SK-N-SH treated with all-trans-retinoic acid at 6 μM for 48 hours (cell line): ENCODE results near the gene NBAS.

Source experiments
- ATAC-seq: fragments of 200-7000 bp; cut with Tn5 transposase; 3 replicates; pipeline ENCODE4 v1.9.1; 2020; ENCODE audit warnings: mild to moderate bottlenecking, moderate library complexity
- ARNTL ChIP-seq: fragments of 450-650 bp; formaldehyde crosslinking; IDR thresholded peaks from 2 replicates; pipeline ENCODE4 v1.5.0; 2020; ENCODE audit warnings: low read depth, mild to moderate bottlenecking, moderate library complexity, borderline replicate concordance
- BACH2 ChIP-seq: fragments of 250-450 bp; sonication (Bioruptor Pico); IDR thresholded peaks from 2 replicates; pipeline ENCODE4 v1.9.0; 2021; ENCODE audit warnings: mild to moderate bottlenecking, borderline replicate concordance
- CREB5 ChIP-seq: fragments of 250-450 bp; sonication (Bioruptor Pico); IDR thresholded peaks from 2 replicates; pipeline ENCODE4 v1.5.1; 2020; ENCODE audit warnings: low read depth, mild to moderate bottlenecking, moderate library complexity
- CSRNP3 ChIP-seq: fragments of 250-450 bp; sonication (Bioruptor Pico); IDR thresholded peaks from 2 replicates; pipeline ENCODE4 v1.5.1; 2021; ENCODE audit warnings: mild to moderate bottlenecking, moderate library complexity
- ESRRG ChIP-seq: fragments of 250-450 bp; sonication (Bioruptor Pico); IDR thresholded peaks from 2 replicates; pipeline ENCODE4 v1.6.1; 2021; ENCODE audit warnings: mild to moderate bottlenecking
- GLIS3 ChIP-seq: fragments of 250-450 bp; sonication (Bioruptor Pico); IDR thresholded peaks from 2 replicates; pipeline ENCODE4 v1.5.0; 2020; ENCODE audit warnings: mild to moderate bottlenecking, moderate library complexity
- ISL1 ChIP-seq: fragments of 250-450 bp; sonication (Bioruptor Pico); IDR thresholded peaks from 2 replicates; pipeline ENCODE4 v2.1.2; 2022; ENCODE audit warnings: mild to moderate bottlenecking, moderate library complexity
- PATZ1 ChIP-seq: fragments of 250-450 bp; sonication (Bioruptor Pico); IDR thresholded peaks from 2 replicates; pipeline ENCODE4 v1.8.0; 2020; ENCODE audit warnings: mild to moderate bottlenecking, moderate library complexity, borderline replicate concordance
- POU6F1 ChIP-seq: fragments of 250-450 bp; sonication (Bioruptor Pico); IDR thresholded peaks from 2 replicates; pipeline ENCODE4 v1.8.0; 2021; ENCODE audit warnings: low read depth, mild to moderate bottlenecking, moderate library complexity, borderline replicate concordance
- PPARA ChIP-seq: fragments of 250-450 bp; sonication (Bioruptor Pico); IDR thresholded peaks from 2 replicates; pipeline ENCODE4 v1.5.0; 2020; ENCODE audit warnings: mild to moderate bottlenecking, borderline replicate concordance
- SNAI2 ChIP-seq: fragments of 250-450 bp; sonication (Bioruptor Pico); IDR thresholded peaks from 2 replicates; pipeline ENCODE4 v1.5.0; 2020; ENCODE audit warnings: mild to moderate bottlenecking, moderate library complexity
- TCF4 ChIP-seq: fragments of 250-450 bp; sonication (Bioruptor Pico); IDR thresholded peaks from 2 replicates; pipeline ENCODE4 v1.8.0; 2021; ENCODE audit warnings: mild to moderate bottlenecking, moderate library complexity, borderline replicate concordance
- TSHZ2 ChIP-seq: fragments of 250-450 bp; sonication (Bioruptor Pico); IDR thresholded peaks from 2 replicates; pipeline ENCODE4 v1.5.0; 2020; ENCODE audit warnings: mild to moderate bottlenecking, moderate library complexity
- ZFP3 ChIP-seq: fragments of 250-450 bp; sonication (Bioruptor Pico); IDR thresholded peaks from 2 replicates; pipeline ENCODE4 v1.5.0; 2020; ENCODE audit warnings: mild to moderate bottlenecking, moderate library complexity
- ZNF565 ChIP-seq: fragments of 450-650 bp; formaldehyde crosslinking; conservative IDR thresholded peaks from 2 replicates; pipeline ENCODE4 v1.5.0; 2020; ENCODE audit warnings: low read depth, mild to moderate bottlenecking, moderate library complexity
- ZNF70 ChIP-seq: fragments of 450-650 bp; formaldehyde crosslinking; IDR thresholded peaks from 2 replicates; pipeline ENCODE4 v1.5.0; 2020; ENCODE audit warnings: mild to moderate bottlenecking, moderate library complexity
- ZNF8 ChIP-seq: fragments of 450-650 bp; formaldehyde crosslinking; IDR thresholded peaks from 2 replicates; pipeline ENCODE4 v1.5.0; 2020; ENCODE audit warnings: mild to moderate bottlenecking, moderate library complexity

NBAS gene

GRCh38 chr2:15412779-15413178 is 148.4 kb downstream of the NBAS start (continued):
- no peak for TF ChIP-seq BACH2 (CRISPR knock-in tag)
- TF ChIP-seq ESRRG (CRISPR knock-in tag), result no peak
- TF ChIP-seq CREB5 (CRISPR knock-in tag), result no peak

- no peak for ATAC-seq
Observed at GRCh38 chr2:15412309-15412708, 148.8 kb downstream of the NBAS start.

GRCh38 chr2:15410884-15411283 is 150.2 kb downstream of the NBAS start:
- no peak for TF ChIP-seq POU6F1 (CRISPR knock-in tag)
- no peak for TF ChIP-seq CSRNP3 (CRISPR knock-in tag)
- no peak for TF ChIP-seq ESRRG (CRISPR knock-in tag)
- TF ChIP-seq ARNTL (CRISPR knock-in tag), result no peak
- no peak for TF ChIP-seq ZNF8 (CRISPR knock-in tag)
- no peak for TF ChIP-seq ZNF70 (CRISPR knock-in tag)
- TF ChIP-seq SNAI2, result no peak
- no peak for TF ChIP-seq BACH2 (CRISPR knock-in tag)
- no peak for TF ChIP-seq PATZ1 (CRISPR knock-in tag)
- no peak for ATAC-seq

More at GRCh38 chr2:15412309-15412708, 148.8 kb downstream of the NBAS start:
- TF ChIP-seq TSHZ2 (no peak), GLIS3 (CRISPR knock-in tag) (no peak), ZFP3 (CRISPR knock-in tag) (no peak), ZNF565 (CRISPR knock-in tag) (no peak), TCF4 (CRISPR knock-in tag) (no peak), CSRNP3 (CRISPR knock-in tag) (no peak), POU6F1 (CRISPR knock-in tag) (no peak), ISL1 (CRISPR knock-in tag) (no peak), PPARA (CRISPR knock-in tag) (no peak), ARNTL (CRISPR knock-in tag) (no peak), ZNF8 (CRISPR knock-in tag) (no peak)
